Esophagus squamous epithelium (tissue), 4 donors: ENCODE measurements around the gene CYTH3.

Experiments
- POLR2A ChIP-seq, 4 donors: fragments of 450-650 bp; IDR thresholded peaks; one replicate each; pipeline ENCODE4 v1.6.1; 2017; ENCODE audit warnings: antibody characterized with exemption in 4 of 4, mild to moderate bottlenecking in 4 of 4, moderate library complexity in 3 of 4
- TF ChIP-seq, protein P1 (sequence below), 6 experiments: fragments of 450-650 bp in 4 of 6; fragments of 200-600 bp in 2 of 6; sonication (generic) in 2 of 6; IDR thresholded peaks; one replicate each; pipeline ENCODE4 v1.5.1; 2016 to 2019; ENCODE audit warnings: antibody characterized with exemption in 6 of 6, mild to moderate bottlenecking in 4 of 6, moderate library complexity in 4 of 6

DNA sequence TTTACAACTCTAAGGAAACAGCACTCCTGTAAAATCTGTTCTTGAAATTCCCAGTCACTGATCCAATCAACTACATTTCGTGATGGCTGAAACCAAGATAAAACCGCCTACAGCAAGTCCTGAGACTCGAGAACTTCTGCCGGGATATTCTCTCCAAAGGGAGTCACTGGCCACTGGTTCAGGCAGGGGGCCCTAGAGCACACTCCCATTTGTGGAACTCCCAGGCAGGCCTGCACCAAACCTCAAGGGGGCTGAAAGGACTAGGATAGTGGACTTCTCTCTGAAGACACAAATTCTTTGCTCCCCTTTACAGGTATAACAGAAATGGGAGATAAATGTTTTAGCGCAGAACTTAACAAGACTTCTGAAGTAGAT lies 16.3 kb downstream of the CYTH3 start:
- TF ChIP-seq, protein P1, sequence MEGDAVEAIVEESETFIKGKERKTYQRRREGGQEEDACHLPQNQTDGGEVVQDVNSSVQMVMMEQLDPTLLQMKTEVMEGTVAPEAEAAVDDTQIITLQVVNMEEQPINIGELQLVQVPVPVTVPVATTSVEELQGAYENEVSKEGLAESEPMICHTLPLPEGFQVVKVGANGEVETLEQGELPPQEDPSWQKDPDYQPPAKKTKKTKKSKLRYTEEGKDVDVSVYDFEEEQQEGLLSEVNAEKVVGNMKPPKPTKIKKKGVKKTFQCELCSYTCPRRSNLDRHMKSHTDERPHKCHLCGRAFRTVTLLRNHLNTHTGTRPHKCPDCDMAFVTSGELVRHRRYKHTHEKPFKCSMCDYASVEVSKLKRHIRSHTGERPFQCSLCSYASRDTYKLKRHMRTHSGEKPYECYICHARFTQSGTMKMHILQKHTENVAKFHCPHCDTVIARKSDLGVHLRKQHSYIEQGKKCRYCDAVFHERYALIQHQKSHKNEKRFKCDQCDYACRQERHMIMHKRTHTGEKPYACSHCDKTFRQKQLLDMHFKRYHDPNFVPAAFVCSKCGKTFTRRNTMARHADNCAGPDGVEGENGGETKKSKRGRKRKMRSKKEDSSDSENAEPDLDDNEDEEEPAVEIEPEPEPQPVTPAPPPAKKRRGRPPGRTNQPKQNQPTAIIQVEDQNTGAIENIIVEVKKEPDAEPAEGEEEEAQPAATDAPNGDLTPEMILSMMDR (IDR thresholded peaks at IDR 0.05): no peak
- TF ChIP-seq POLR2A (IDR thresholded peaks at IDR 0.05): no peak
